Keratinocyte (primary cell): Measurements from ENCODE around the gene GRM7. TPM values are rescaled to one million over a fixed set of nuclear protein-coding genes. Genes with fewer than 3 reads are reported as not detected.

Experiments
- DNase-seq: peaks from one replicate; pipeline ENCODE4 v3.0.0-alpha.2; 2011; ENCODE audit warnings: low read depth, missing footprints, low spot score
- FAIRE-seq: peaks from 2 replicates; lab custom pipeline; 2011; peaks lifted over from hg19 to GRCh38; lab: Jason Lieb, UNC
- H2AFZ ChIP-seq: 2 replicates; pipeline ENCODE4 v1.6.0; 2012; ENCODE audit warnings: low read length, control low read depth, inconsistent platforms; ENCODE audit not compliant: control insufficient read depth
- H3K27ac ChIP-seq: 2 replicates; pipeline ENCODE4 v1.5.1; 2011; ENCODE audit warnings: low read length; ENCODE audit not compliant: control insufficient read depth, insufficient read depth
- H3K27me3 ChIP-seq: 3 replicates; pipeline ENCODE4 v1.6.0; 2011; ENCODE audit warnings: low read length; ENCODE audit not compliant: control insufficient read depth, insufficient read depth; ENCODE audit errors: extremely low read depth
- H3K36me3 ChIP-seq, 2 experiments: 2 replicates in 1 of 2; 3 replicates in 1 of 2; pipeline ENCODE4 v1.5.1; 2011; ENCODE audit warnings: low read length in 2 of 2, mild to moderate bottlenecking in 1 of 2; ENCODE audit not compliant: control insufficient read depth in 2 of 2, insufficient read depth in 2 of 2; ENCODE audit errors: extremely low read depth in 1 of 2
- H3K4me1 ChIP-seq: 3 replicates; pipeline ENCODE4 v1.5.1; 2011; ENCODE audit warnings: low read length; ENCODE audit not compliant: control insufficient read depth, insufficient read depth; ENCODE audit errors: extremely low read depth
- H3K4me2 ChIP-seq: 3 replicates; pipeline ENCODE4 v1.6.0; 2011; ENCODE audit warnings: low read depth, low read length; ENCODE audit not compliant: control insufficient read depth, insufficient read depth; ENCODE audit errors: extremely low read depth
- H3K4me3 ChIP-seq, 3 experiments: fragments of 200-600 bp in 1 of 3; sonication (generic) in 1 of 3; 2 replicates in 2 of 3; 3 replicates in 1 of 3; pipeline ENCODE4 v1.5.1; 2011 to 2016; ENCODE audit warnings: low read length in 3 of 3, mild to moderate bottlenecking in 3 of 3, control low read depth in 2 of 3, inconsistent platforms in 1 of 3, low read depth in 1 of 3, mixed read lengths in 1 of 3, mixed run types in 1 of 3, moderate library complexity in 1 of 3; ENCODE audit not compliant: control insufficient read depth in 2 of 3, insufficient read depth in 2 of 3; ENCODE audit errors: extremely low read depth in 1 of 3
- H3K79me2 ChIP-seq: 2 replicates; pipeline ENCODE4 v1.6.0; 2012; ENCODE audit warnings: low read length; ENCODE audit not compliant: control insufficient read depth, insufficient read depth
- H3K9ac ChIP-seq: 3 replicates; pipeline ENCODE4 v1.6.0; 2011; ENCODE audit warnings: low read length; ENCODE audit not compliant: control insufficient read depth, insufficient read depth; ENCODE audit errors: extremely low read depth
- H3K9me1 ChIP-seq: 3 replicates; pipeline ENCODE4 v1.6.0; 2011; ENCODE audit warnings: low read length; ENCODE audit not compliant: control insufficient read depth, insufficient read depth; ENCODE audit errors: extremely low read depth
- H3K9me3 ChIP-seq: 2 replicates; pipeline ENCODE4 v1.5.1; 2012; ENCODE audit warnings: low read depth, low read length; ENCODE audit not compliant: control insufficient read depth
- H4K20me1 ChIP-seq: 3 replicates; pipeline ENCODE4 v1.6.0; 2011; ENCODE audit warnings: low read length; ENCODE audit not compliant: control insufficient read depth, insufficient read depth; ENCODE audit errors: extremely low read depth
- EZH2 ChIP-seq: IDR thresholded peaks from one replicate; pipeline ENCODE4 v1.6.1; 2012; ENCODE audit warnings: inconsistent platforms, mild to moderate bottlenecking, low read length, moderate library complexity
- dilution Hi-C: fragments of 300-500 bp; cut with MboI; formaldehyde crosslinking; loops from one replicate; pipeline ENCODE4 v1.7.0; 2020; ENCODE audit warnings: low sequenced_read_pairs; ENCODE audit not compliant: extremely low pct_ligation_motif_present
- polyA plus RNA-seq, 5 experiments: library from polyadenylated mRNA; depleted of rRNA in 3 of 5; stranded (reverse) in 3 of 5; stranded (forward) in 1 of 5; unstranded in 1 of 5; fragments of >200 nt; gene quantifications; 1 replicate in 1 of 5; 2 replicates in 3 of 5; 3 replicates in 1 of 5; pipeline versions ENCODE4 v1.2.1 to v1.2.3, GENCODE V29; 2011 to 2012; ENCODE audit warnings: missing spikeins in 2 of 5, low read depth in 1 of 5, low replicate concordance in 1 of 5
- TF ChIP-seq, protein P1 (sequence below), 3 experiments: IDR thresholded peaks in 1 of 3; conservative IDR thresholded peaks in 1 of 3; optimal IDR thresholded peaks in 1 of 3; 2 replicates in 2 of 3; 3 replicates in 1 of 3; pipeline versions ENCODE3 to v1.5.1; 2011; ENCODE audit warnings: low read length in 3 of 3, mild to moderate bottlenecking in 3 of 3, moderate library complexity in 2 of 3, control low read depth in 1 of 3, inconsistent platforms in 1 of 3; ENCODE audit not compliant: insufficient read depth in 2 of 3; ENCODE audit errors: extremely low read depth in 1 of 3

GRM7 gene
- polyA plus RNA-seq, 1 donor (not counting 4 experiments of a cell fraction or from before 2014, with no cell fraction given): not detected

DNA sequence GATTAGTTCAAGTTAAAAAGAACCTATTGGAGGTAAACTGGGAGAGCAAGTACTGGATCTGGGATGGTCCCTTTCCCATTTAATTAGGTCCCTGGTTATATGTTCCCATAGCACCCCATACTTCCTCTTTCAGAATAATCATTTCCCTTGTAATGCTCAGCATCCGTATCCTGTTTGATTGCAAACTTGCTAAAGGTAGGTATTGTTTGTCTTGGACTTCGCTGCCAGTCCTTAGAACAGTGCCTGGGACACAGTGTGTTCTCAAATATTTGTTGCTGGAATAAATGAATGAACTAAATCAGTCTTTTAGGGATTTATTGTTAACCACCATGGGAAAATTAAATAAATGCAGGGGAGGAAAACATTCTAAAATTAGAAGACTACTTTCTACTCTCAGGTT lies 299.8 kb downstream of the GRM7 start:
- TF ChIP-seq, protein P1, sequence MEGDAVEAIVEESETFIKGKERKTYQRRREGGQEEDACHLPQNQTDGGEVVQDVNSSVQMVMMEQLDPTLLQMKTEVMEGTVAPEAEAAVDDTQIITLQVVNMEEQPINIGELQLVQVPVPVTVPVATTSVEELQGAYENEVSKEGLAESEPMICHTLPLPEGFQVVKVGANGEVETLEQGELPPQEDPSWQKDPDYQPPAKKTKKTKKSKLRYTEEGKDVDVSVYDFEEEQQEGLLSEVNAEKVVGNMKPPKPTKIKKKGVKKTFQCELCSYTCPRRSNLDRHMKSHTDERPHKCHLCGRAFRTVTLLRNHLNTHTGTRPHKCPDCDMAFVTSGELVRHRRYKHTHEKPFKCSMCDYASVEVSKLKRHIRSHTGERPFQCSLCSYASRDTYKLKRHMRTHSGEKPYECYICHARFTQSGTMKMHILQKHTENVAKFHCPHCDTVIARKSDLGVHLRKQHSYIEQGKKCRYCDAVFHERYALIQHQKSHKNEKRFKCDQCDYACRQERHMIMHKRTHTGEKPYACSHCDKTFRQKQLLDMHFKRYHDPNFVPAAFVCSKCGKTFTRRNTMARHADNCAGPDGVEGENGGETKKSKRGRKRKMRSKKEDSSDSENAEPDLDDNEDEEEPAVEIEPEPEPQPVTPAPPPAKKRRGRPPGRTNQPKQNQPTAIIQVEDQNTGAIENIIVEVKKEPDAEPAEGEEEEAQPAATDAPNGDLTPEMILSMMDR (optimal IDR thresholded peaks at IDR 0.05 in 1 of 3, IDR thresholded peaks at IDR 0.05 in 1 of 3, conservative IDR thresholded peaks at IDR 0.05 in 1 of 3; ENCODE audit: extremely low read depth in 1 of 3, insufficient read depth in 2 of 3, low read length in 3 of 3): no peak
- dilution Hi-C loops: no loop called here
- FAIRE-seq (no peak), DNase-seq (no peak)
- Histone ChIP-seq H3K9me1 (no peaks in the 10 kb centered on the region), H3K4me3 (no peak overlapping the region), H3K4me1 (no peaks in the 10 kb centered on the region), H3K9ac (no peak overlapping the region), H3K27me3 (no peaks in the 10 kb centered on the region), H3K36me3 (no peaks in the 10 kb centered on the region), H4K20me1 (no peaks in the 10 kb centered on the region), H3K9me3 (no peaks in the 10 kb centered on the region), H3K4me2 (no peak overlapping the region), H3K79me2 (no peaks in the 10 kb centered on the region), H3K27ac (no peak overlapping the region), H2AFZ (no peak overlapping the region)

- Histone ChIP-seq H2AFZ (no peak overlapping the region), H3K9me3 (no peaks in the 10 kb centered on the region), H3K4me2 (no peak overlapping the region), H3K79me2 (no peaks in the 10 kb centered on the region), H3K9me1 (no peaks in the 10 kb centered on the region), H3K27me3 (no peaks in the 10 kb centered on the region), H3K27ac (no peak overlapping the region), H3K36me3 (no peaks in the 10 kb centered on the region), H3K9ac (no peak overlapping the region), H3K4me3 (no peak overlapping the region), H3K4me1 (no peaks in the 10 kb centered on the region), H4K20me1 (no peaks in the 10 kb centered on the region)
- TF ChIP-seq EZH2: no peak
- TF ChIP-seq, protein P1 (optimal IDR thresholded peaks at IDR 0.05 in 1 of 3, IDR thresholded peaks at IDR 0.05 in 1 of 3, conservative IDR thresholded peaks at IDR 0.05 in 1 of 3; ENCODE audit: extremely low read depth in 1 of 3, insufficient read depth in 2 of 3, low read length in 3 of 3): no peak
- DNase-seq (no peak), FAIRE-seq (no peak)
- dilution Hi-C loops: no loop called here
These were observed 305.5 kb downstream of the GRM7 start for GRCh38 chr3:7166460-7166859.
